RWPE2 (cell line): ENCODE data around the gene QSOX1.
A peak's percentile ranks its signal among the peaks of the same experiment; 100 is the strongest.

Source experiments
- ATAC-seq: fragments of 200-7000 bp; cut with Tn5 transposase; 3 replicates; pipeline ENCODE4 v1.9.1; 2021; ENCODE audit warnings: low read depth
- DNase-seq: peaks from one replicate; pipeline ENCODE4 v3.0.0-alpha.2; 2020; ENCODE audit warnings: low spot score
- H3K27ac ChIP-seq: fragments of 450-650 bp; 2 replicates; pipeline ENCODE4 v1.5.1; 2017; ENCODE audit warnings: mild to moderate bottlenecking; ENCODE audit not compliant: poor library complexity, severe bottlenecking
- H3K27me3 ChIP-seq: fragments of 250-450 bp; sonication (Bioruptor Pico); 2 replicates; pipeline ENCODE4 v1.5.1; 2021; ENCODE audit warnings: mild to moderate bottlenecking, moderate library complexity; ENCODE audit not compliant: insufficient read depth, poor library complexity, severe bottlenecking
- H3K36me3 ChIP-seq: fragments of 250-450 bp; sonication (Bioruptor Pico); 2 replicates; pipeline ENCODE4 v1.5.1; 2020; ENCODE audit warnings: low read depth, mild to moderate bottlenecking, moderate library complexity
- H3K4me1 ChIP-seq: fragments of 250-450 bp; sonication (Bioruptor Pico); 2 replicates; pipeline ENCODE4 v1.5.1; 2021; ENCODE audit warnings: mild to moderate bottlenecking, moderate library complexity; ENCODE audit not compliant: insufficient read depth, poor library complexity, severe bottlenecking
- H3K4me3 ChIP-seq: fragments of 250-450 bp; sonication (Bioruptor Pico); 2 replicates; pipeline ENCODE4 v1.5.1; 2021; ENCODE audit warnings: mild to moderate bottlenecking, moderate library complexity; ENCODE audit not compliant: severe bottlenecking
- H3K9me3 ChIP-seq: fragments of 250-450 bp; sonication (Bioruptor Pico); 2 replicates; pipeline ENCODE4 v1.5.1; 2021; ENCODE audit warnings: mild to moderate bottlenecking, moderate library complexity; ENCODE audit not compliant: severe bottlenecking
- CTCF ChIP-seq: fragments of 450-650 bp; IDR thresholded peaks from one replicate; pipeline ENCODE4 v1.5.1; 2017; ENCODE audit warnings: mild to moderate bottlenecking, moderate library complexity; ENCODE audit not compliant: poor library complexity, severe bottlenecking

QSOX1 gene

GRCh38 chr1:180157108-180157507 is 2.4 kb downstream of the QSOX1 start:
- Histone ChIP-seq H3K36me3 (peaks cover 17% of the 10 kb centered on the region), H3K4me3 (no peak overlapping the region), H3K9me3 (no peaks in the 10 kb centered on the region), H3K4me1 (peaks cover 22% of the 10 kb centered on the region), H3K27me3 (no peaks in the 10 kb centered on the region), H3K27ac (peak overlapping the region; percentile 85)
- DNase-seq (no peak), ATAC-seq (peak; percentile 4; the same call in 1 of the 3 replicates)
- TF ChIP-seq CTCF, result no peak

GRCh38 chr1:180157576-180158057 is 2.9 kb downstream of the QSOX1 start:
- Histone ChIP-seq H3K4me3 (no peak overlapping the region), H3K36me3 (peaks cover 17% of the 10 kb centered on the region), H3K27me3 (no peaks in the 10 kb centered on the region), H3K9me3 (no peaks in the 10 kb centered on the region), H3K27ac (peak overlapping the region; percentile 85), H3K4me1 (peaks cover 20% of the 10 kb centered on the region)
- ATAC-seq, result no peak
- TF ChIP-seq CTCF, result no peak
- no peak for DNase-seq

- Histone ChIP-seq H3K27ac (no peak overlapping the region), H3K4me3 (no peak overlapping the region), H3K36me3 (peaks cover 19% of the 10 kb centered on the region), H3K9me3 (no peaks in the 10 kb centered on the region), H3K4me1 (peaks cover 23% of the 10 kb centered on the region), H3K27me3 (no peaks in the 10 kb centered on the region)
- no peak for TF ChIP-seq CTCF
- ATAC-seq, result no peak
- no peak for DNase-seq
Measured at GRCh38 chr1:180158149-180159147, 3.8 kb downstream of the QSOX1 start.

- Histone ChIP-seq H3K36me3 (peaks cover 22% of the 10 kb centered on the region), H3K27me3 (no peaks in the 10 kb centered on the region), H3K27ac (no peak overlapping the region), H3K4me1 (peaks cover 20% of the 10 kb centered on the region), H3K4me3 (no peak overlapping the region), H3K9me3 (no peaks in the 10 kb centered on the region)
- no peak for TF ChIP-seq CTCF
- ATAC-seq (no peak), DNase-seq (no peak)
Measured at GRCh38 chr1:180160357-180160756, 5.7 kb downstream of the QSOX1 start.
